WERI-Rb-1 (cell line): ENCODE results near the gene SLAIN2.

Experiments
- DNase-seq: peaks from one replicate; pipeline ENCODE4 v3.0.0-alpha.2; 2020
- H3K27ac ChIP-seq: fragments of 250-450 bp; sonication (Bioruptor Pico); 2 replicates; pipeline ENCODE4 v1.5.1; 2020; ENCODE audit warnings: mild to moderate bottlenecking, moderate library complexity
- H3K27me3 ChIP-seq: fragments of 250-450 bp; sonication (Bioruptor Pico); 2 replicates; pipeline ENCODE4 v1.5.1; 2021; ENCODE audit warnings: mild to moderate bottlenecking, low read depth, moderate library complexity; ENCODE audit not compliant: insufficient read depth, severe bottlenecking
- H3K36me3 ChIP-seq: fragments of 250-450 bp; sonication (Bioruptor Pico); 2 replicates; pipeline ENCODE4 v1.5.1; 2020; ENCODE audit warnings: mild to moderate bottlenecking, moderate library complexity
- H3K4me3 ChIP-seq: 2 replicates; pipeline ENCODE4 v1.5.1; 2011; ENCODE audit warnings: low read depth, mild to moderate bottlenecking, control low read depth, low read length
- H3K9me3 ChIP-seq: fragments of 250-450 bp; sonication (Bioruptor Pico); 2 replicates; pipeline ENCODE4 v1.5.1; 2021; ENCODE audit warnings: mild to moderate bottlenecking, moderate library complexity; ENCODE audit not compliant: severe bottlenecking
- TF ChIP-seq, protein P1 (sequence below): IDR thresholded peaks from 2 replicates; pipeline ENCODE4 v1.5.1; 2011; ENCODE audit warnings: low read depth, mild to moderate bottlenecking, control low read depth, inconsistent platforms, low read length

SLAIN2 gene

DNA sequence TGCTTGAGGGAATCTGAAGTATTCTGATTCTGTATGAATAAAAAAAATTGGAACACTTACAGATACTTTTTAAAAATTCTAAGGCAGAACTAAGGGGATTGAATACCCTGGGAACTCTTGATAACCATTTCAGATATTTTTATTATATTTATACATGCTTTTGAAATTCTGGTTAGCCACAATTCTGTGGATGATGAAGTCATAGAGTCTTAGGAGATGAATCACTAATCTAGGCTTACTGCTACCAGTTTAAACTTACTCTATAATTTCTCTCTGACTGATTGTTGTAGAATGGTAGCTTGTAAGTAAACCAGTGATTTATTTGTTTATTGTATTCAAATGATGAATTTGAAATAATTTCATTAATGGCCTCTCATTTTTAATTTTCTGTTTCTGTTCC, 11.4 kb upstream of the SLAIN2 start:
- TF ChIP-seq, protein P1, sequence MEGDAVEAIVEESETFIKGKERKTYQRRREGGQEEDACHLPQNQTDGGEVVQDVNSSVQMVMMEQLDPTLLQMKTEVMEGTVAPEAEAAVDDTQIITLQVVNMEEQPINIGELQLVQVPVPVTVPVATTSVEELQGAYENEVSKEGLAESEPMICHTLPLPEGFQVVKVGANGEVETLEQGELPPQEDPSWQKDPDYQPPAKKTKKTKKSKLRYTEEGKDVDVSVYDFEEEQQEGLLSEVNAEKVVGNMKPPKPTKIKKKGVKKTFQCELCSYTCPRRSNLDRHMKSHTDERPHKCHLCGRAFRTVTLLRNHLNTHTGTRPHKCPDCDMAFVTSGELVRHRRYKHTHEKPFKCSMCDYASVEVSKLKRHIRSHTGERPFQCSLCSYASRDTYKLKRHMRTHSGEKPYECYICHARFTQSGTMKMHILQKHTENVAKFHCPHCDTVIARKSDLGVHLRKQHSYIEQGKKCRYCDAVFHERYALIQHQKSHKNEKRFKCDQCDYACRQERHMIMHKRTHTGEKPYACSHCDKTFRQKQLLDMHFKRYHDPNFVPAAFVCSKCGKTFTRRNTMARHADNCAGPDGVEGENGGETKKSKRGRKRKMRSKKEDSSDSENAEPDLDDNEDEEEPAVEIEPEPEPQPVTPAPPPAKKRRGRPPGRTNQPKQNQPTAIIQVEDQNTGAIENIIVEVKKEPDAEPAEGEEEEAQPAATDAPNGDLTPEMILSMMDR: no peak
- Histone ChIP-seq H3K9me3 (peaks cover 5% of the 10 kb centered on the region), H3K27me3 (no peaks in the 10 kb centered on the region), H3K36me3 (no peaks in the 10 kb centered on the region), H3K4me3 (no peak overlapping the region), H3K27ac (no peak overlapping the region)
- DNase-seq: no peak

- no peak overlapping the region for H3K27ac ChIP-seq
- TF ChIP-seq, protein P1: no peak
- DNase-seq: no peak
Observed at GRCh38 chr4:48331577-48332330, 9.6 kb upstream of the SLAIN2 start.

DNA sequence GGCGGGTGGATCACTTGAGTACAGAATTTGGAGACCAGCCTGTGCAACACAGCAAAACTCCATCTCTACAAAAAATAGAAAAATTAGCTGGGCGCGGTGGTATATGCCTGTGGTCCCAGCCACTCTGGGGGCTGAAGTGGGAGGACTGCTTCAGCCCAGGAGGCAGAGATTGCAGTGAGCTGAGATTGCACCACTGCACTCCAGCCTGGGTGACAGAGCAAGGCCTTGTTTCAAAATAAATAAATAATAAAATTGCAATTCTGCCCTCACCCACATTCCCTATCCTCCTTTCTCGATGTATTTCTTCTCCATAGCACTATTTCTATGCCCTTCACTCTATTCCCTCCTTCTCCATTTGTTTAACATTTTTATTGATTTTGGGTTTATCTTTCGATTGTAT, 8.7 kb upstream of the SLAIN2 start:
- peaks cover 2% of the 10 kb centered on the region for H3K9me3 ChIP-seq
- H3K27me3 ChIP-seq: no peaks in the 10 kb centered on the region
- H3K27ac ChIP-seq: no peak overlapping the region
- H3K4me3 ChIP-seq: no peak overlapping the region
- TF ChIP-seq, protein P1: no peak
- no peaks in the 10 kb centered on the region for H3K36me3 ChIP-seq
- DNase-seq: no peak

More at GRCh38 chr4:48331577-48332330, 9.6 kb upstream of the SLAIN2 start:
- H3K4me3 ChIP-seq: no peak overlapping the region
- H3K36me3 ChIP-seq: no peaks in the 10 kb centered on the region
- H3K27me3 ChIP-seq: no peaks in the 10 kb centered on the region
- H3K9me3 ChIP-seq: peaks cover 2% of the 10 kb centered on the region

- H3K27ac ChIP-seq: no peak overlapping the region
- DNase-seq: no peak
- H3K9me3 ChIP-seq: no peaks in the 10 kb centered on the region
- H3K36me3 ChIP-seq: no peaks in the 10 kb centered on the region
- TF ChIP-seq, protein P1: no peak
- H3K27me3 ChIP-seq: no peaks in the 10 kb centered on the region
- no peak overlapping the region for H3K4me3 ChIP-seq
Observed at GRCh38 chr4:48333587-48333986, 7.7 kb upstream of the SLAIN2 start.

GRCh38 chr4:48334236-48334635, 7.1 kb upstream of the SLAIN2 start:
- DNase-seq: no peak
- Histone ChIP-seq H3K9me3 (no peaks in the 10 kb centered on the region), H3K4me3 (no peak overlapping the region), H3K27me3 (no peaks in the 10 kb centered on the region), H3K36me3 (no peaks in the 10 kb centered on the region), H3K27ac (no peak overlapping the region)
- TF ChIP-seq, protein P1: no peak

DNA sequence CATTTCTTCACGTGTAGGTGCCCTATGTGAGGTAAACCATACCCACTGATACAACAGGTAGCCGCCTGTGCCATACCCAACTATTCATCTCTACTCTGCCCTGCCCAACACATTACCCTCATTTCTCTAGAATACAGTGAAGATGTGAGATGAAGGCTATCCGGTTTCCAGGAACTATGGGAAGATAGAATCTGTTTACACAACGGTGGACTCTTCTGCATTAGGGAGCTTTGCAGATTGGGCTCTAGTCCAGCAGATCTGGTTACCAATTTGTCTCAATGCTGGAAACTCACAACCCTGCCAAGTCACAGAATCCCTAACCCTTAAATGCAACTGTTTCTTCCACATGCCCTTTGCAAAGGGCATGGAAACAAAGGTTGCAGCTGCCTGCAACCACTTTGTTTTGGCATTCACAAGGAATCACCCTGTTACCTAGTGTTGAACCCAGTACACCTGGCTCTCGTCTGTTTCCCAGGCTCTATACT, 6.4 kb upstream of the SLAIN2 start:
- no peak for DNase-seq
- Histone ChIP-seq H3K4me3 (no peak overlapping the region), H3K27ac (no peak overlapping the region), H3K9me3 (no peaks in the 10 kb centered on the region), H3K36me3 (no peaks in the 10 kb centered on the region), H3K27me3 (no peaks in the 10 kb centered on the region)
- TF ChIP-seq, protein P1: no peak
